GM19397 (cell line): ENCODE measurements around the gene DAO.
"Not testable (repeated sequence)": the region's sequence is repeated elsewhere in the genome, so short reads cannot be mapped to it uniquely, and the experiment has no call there.

ENCODE experiments used
- ATAC-seq: cut with Tn5 transposase; IDR thresholded peaks from one replicate; pipeline ENCODE4 v1.9.1; 2021; ENCODE audit warnings: mild to moderate bottlenecking, moderate library complexity; ENCODE audit not compliant: unreplicated experiment

The DAO gene

DNA sequence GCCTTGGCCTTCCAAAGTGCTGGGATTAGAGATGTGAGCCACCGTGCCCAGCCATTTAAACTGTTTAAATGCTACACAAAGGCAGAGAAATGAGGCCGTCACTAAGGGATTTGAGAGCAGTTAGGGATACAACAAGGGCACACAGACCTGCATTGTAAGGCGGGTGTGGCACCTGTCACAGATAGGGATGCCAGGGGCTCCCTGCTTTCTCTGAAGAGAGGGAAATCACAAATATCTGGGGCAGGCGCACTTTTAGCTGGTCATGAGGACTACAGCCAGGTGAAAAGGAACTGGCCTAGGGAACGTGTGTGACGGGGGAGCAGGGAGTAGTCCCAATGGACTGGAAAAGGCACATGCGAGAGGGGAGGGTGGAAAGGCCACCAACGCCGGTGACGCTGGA lies 32.2 kb upstream of the DAO start:
- no peak for ATAC-seq

DNA sequence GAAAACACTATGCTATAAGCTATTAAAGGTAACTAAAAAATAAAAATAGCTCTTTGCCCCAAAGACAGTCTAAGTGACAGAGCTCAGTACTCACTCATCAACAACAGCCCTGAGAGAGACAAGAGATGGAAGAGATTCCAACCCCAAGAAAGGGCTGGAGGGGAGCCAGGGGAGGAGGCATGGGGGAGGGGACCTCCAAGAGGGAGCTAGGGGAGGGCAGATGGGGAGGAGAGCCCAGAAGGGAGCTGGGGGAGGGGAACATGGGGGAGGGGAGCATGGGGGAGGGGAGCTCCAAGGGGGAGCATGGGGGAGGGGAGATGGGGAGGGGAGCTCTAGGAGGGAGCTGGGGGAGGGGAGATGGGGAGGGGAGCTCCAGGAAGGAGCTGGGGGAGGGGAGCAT lies 30.2 kb upstream of the DAO start:
- ATAC-seq = no peak

DNA sequence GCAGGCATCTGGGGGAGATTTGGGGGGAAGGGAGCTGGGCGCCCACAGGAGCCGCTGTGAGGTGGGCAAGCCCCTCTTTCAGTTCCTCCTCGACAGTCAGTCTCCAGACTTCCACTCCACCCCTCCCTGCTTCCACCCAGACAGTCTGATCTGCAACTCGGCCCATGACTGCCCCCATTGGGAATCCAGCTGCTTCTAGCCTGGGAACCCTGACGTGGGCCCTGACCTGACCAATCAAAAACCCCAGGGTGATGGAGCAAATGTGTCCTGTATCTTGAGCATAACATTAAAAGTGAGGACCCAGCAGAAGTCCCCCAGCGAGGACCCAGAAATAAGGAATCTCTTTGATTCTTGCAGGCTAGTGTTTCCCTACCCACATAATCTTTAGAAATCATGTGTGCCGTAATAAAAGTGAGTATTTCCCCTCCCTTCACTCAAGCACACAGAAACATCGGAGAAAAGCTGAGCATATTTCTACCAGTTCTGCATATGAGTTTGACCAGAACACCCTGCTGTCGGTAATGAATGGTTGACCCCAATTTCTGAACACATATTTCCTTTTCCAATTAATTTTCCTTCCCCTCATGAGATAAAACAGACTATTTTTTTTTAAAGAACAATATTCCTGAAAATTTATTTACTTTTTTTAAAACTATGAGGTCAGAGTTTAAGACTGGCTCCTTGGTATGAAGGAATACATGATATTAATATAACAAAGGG lies 28.9 kb upstream of the DAO start:
- ATAC-seq = peak; percentile 64

DNA sequence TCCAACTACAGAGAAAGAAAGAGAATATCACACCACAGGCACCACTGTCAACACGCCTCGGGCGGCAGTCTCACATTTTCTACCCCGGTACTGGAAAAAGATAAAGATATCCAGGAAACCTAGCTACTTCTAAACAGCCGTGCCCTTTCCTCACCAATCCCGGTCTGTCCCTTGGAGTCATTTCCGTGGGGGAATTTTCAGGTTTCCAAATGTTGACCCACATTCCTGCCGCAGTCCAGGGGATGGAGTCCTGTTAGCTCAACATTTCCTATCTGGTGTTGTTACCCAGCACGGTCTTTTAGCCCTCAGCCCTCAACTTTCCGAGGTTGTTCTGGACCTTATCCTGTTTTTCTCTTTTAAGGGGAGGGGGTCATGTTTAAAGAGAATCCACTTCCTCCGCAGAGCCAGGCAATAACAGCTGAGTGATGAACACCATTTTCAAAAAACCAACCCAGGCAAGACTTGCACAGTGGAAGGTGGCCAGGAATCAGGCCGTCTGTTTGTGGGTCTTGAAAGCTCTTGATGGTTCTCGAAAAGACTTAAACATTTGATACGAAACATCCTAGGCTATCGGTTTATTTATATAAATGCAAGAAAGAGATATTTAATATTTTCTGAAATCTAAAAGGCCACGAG lies 27.1 kb upstream of the DAO start:
- no peak for ATAC-seq

DNA sequence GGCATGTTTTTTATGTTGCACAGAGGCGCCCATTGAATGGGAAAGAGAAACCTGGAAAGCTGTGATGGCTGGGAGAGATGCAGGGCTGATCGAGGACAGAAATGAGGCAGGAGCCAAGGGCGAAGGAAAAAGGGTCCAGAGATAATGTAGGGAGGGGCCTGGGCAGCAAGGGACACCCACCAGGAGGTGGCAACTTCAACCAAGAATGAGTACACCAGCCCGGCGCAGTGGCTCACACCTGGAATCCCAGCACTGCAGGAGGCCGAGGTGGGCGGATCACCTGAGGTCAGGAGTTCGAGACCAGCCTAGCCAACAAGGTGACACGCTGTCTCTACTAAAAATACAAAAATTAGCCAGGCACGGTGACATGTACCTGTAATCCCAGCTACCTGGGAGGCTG lies 26.5 kb upstream of the DAO start:
- no peak for ATAC-seq

DNA sequence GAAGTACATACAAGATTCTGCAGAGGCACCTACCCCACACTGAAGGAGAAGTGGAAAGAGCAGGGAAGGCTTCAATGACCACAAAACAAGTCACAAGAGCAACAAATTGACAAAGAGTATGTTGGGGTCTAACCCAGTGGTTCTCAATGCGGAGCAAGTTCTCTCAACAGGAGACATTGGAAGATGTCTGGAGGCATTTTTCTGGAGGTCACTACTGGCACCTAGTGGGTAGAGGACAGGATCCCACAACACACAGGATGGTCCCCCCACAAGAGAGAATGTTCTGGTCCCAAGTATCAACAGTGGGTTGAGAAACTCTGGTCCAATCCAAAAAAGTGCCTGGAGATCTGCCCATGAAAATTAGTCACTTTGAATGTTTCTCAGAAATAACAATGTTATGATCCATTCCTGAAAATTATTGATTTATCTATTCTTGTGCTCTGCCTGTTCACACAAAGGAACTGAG lies 25.9 kb upstream of the DAO start:
- no peak for ATAC-seq

DNA sequence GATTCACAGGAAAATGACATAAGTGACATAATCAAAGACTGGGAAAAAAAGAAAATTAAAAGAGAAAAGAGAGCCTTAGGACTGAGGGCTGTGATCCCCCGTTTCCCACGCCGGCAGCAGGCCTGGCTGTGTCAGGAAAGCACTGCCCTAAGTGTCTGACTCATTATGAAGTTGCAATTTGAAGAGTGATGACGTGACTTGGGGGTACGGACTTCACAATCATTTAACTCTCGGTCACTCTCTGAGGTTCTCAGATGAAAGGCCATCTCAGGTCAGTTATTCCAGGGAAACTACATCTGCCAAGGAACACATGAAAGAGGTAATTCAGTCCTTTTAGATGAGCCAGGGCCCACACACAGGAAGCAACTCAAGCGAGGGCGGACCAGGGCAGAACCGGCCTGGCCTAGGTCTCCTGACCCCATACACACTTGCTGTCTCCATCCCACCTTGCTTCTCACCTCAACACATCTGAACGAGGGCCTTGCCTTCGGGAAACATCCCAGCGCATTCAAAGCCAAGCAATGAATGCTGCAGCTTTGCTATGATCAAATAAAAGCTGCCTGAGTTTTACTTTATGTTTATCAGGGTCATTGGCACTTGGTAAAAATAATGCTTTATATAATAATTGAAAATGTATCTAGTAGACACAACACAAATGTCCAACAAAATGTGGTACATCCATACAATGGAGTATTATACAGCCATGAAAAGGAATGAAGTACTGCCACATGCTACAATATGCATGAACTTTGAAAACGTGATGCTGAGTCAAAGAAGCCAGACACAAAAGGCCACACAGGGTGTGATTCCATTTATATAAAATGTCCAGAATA lies 25.2 kb upstream of the DAO start:
- no peak for ATAC-seq

DNA sequence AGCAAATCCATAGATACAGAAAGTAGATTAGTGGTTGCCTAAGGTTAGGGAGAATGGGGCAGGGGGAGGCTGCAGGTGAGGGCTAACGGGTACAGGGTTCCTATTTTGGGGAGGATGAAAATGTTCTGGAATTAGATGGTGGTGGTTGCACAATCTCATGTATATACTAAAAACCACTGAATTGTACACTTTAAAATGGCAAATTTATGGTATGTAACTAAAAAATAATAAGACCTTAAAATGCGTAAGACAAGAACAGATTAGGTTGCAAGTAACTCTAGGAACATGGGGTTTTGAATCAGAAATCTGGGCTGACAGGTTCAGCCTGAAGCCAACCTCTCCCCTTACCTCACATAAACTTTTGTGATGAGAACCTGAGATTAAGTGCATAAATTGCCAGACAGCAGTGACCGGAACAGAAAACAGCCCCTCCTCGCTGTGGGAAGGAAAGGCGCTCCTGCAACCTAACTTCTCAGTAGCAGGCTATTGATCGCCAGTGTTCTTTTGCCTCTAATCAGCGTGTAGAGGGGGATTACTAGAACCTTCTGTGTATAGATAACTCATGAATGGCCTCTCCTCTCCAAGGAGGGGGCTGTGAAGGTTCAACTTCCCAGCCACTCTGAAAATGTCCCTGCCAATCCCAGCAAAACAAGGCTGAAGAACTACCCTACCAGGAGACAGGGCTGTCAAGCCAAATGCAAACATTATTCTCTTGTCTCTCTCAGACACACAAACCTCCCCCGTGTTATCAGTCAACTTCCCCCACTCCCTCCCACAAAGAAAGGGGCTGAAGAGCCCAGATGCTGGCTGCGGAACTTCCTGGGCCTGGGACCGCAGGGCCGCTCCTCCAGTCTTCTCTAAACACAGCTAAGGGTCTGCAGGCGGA lies 24.4 kb upstream of the DAO start:
- no peak for ATAC-seq

DNA sequence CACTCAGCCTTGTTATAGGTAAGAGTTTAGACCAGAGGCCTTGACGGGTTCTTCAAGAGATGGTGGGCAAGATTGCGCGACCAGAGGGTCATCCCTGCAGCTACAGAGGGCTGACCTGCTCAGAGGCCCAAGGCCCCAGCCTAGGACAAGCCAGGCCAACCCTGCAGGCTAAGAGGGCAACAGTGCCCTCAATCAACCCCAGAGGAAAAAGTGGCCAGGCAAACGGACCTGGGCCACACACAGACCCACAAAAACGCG lies 23.8 kb upstream of the DAO start:
- no peak for ATAC-seq

DNA sequence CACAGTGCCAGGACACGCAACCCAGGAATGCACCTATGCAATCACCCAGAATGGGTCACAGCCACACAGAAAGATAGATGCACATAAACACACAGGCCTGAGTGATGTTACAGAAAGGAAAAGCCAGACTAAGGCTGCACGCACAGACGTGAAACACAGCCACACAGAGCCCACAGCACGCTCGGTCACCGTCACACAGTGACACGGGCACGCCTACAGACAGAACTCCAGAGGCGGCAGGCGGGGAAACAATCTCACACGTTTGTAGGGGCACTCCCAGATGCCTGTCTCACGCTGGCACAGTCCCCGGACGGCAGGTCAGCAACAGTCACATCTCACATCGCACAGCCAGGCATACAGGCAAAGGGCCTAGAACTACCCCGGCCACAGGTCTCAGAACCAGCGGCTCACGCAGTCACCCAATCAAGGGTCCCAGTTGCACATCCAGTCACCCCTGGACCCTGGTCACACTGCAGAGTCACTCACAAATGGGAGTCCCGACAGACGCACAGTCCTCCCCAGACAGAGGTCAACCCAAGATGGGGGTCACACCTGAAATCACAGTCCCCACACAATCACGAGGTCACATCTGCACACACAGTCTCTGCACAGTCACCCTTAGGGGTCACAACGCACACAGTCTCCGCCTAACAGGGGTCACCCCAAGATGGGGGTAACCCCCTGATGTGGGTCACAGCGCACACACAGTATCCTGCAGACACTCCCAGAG lies 23.3 kb upstream of the DAO start:
- peak; percentile 16 for ATAC-seq

DNA sequence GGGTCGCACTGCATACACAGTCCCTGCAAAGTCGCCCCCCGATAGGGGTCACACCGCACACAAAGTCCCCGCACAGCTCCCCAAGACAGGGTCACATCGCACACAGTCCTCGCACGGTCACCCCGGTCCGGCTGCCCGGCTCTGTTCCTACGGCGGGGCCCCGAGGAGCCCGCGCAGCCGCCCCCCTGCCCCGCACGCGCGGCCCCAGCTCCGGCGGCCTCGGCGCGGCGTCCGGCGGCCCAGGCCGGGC lies 22.8 kb upstream of the DAO start:
- ATAC-seq = no peak

DNA sequence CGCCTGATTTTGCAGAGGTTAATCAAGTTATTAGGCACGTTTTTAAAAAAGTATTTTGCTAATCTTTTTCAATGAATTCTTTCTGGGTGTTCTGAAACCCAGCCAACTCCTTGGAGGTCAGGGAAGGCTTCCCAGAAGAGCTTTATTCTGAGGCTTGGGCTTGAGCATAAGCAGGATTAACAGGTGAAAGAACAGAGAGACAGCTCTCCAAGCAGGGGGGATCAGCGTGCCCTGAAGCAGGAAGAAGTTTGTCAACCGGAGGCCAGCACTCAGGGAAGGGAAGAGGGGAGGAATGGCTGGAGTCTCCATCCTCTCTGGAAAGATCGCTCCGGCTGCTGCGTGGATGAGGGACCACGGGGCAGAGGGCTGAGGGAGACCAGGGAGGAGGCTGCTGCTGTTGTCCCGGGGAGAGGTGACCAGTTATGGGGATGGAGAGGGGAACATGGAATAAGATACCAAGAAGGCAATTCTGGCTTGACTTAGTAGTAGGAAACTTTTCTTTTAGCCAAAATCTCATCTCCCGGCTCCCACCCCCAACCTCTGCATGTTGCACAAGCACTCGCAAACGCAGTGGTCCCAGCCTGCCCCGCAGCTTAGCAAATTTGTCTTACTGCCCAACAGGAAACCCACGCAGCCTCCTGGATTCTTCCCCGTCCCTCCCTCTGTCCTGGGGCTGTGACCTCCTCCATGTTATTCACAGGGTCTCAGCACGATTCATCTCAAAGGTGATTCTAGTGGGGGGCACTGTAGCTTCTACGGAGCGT lies 21.4 kb upstream of the DAO start:
- ATAC-seq = no peak

DNA sequence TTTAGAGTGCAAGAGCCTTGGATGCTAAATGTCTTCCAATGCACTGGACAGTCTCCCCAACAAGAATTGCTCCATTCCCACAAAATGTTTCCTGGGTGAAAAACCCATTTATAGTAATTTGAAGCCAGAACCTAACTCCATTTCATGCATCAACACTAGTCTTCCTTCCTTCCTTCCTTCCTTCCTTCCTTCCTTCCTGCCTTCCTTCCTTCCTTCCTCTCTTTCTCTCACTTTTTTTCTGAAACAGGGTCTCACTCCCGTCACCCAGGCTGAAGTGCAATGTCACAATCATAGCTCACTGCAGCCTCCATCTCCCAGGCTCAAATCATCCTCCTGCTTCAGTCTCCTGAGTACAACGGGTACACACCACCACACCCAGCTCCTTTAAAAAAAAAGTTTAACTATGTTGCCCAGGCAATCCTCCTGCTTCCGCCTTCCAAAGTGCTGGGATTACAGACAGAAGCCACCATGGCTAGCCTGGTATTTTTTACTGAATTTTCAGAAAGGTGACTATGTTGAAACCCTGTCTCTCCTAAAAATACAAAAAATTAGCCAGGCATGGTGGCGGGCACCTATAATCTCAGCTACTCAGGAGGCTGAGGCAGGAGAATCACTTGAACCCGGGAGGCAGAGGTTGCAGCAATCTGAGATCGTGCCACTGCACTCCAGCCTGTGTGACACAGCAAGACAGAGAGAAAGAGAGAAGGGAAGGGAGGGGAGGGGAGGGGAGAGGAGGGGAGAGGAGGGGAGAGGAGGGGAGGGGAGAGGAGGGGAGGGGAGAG lies 20.6 kb upstream of the DAO start:
- ATAC-seq = not testable (repeated sequence)

DNA sequence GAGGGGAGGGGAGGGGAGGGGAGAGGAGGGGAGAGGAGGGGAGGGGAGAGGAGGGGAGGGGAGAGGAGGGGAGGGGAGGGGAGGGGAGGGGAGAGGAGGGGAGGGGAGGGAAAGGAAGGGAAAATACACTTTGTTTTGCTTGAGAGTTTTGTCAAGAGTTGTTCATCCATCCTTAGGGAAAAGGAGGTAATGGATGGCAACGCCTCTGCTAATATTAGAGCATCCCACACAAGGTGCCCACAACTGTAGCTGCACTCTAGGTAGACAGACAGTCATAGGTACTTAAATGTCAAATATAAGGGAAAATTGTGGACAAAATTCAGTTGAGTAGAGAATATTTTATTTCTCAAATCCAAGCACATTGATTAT lies 20.0 kb upstream of the DAO start:
- ATAC-seq = no peak

DNA sequence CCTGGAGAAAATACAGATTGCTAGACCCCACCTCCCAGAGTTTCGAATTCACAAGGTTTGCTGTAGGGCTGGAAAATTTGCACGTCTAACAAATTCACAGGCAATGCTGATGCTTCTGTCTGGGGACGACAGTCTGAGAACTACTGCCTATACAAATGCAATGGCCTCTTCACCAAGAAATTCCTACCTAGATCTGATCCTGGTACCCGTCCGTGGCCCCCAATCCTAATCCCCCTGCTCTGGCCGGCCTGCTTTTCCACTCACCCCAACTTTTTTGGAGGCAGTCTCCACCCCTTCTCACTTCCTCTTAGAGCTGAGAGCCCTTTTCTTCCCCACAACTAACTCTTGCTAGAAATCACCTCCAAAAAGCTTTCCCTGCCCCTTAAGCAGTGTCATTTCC lies 19.4 kb upstream of the DAO start:
- no peak for ATAC-seq

DNA sequence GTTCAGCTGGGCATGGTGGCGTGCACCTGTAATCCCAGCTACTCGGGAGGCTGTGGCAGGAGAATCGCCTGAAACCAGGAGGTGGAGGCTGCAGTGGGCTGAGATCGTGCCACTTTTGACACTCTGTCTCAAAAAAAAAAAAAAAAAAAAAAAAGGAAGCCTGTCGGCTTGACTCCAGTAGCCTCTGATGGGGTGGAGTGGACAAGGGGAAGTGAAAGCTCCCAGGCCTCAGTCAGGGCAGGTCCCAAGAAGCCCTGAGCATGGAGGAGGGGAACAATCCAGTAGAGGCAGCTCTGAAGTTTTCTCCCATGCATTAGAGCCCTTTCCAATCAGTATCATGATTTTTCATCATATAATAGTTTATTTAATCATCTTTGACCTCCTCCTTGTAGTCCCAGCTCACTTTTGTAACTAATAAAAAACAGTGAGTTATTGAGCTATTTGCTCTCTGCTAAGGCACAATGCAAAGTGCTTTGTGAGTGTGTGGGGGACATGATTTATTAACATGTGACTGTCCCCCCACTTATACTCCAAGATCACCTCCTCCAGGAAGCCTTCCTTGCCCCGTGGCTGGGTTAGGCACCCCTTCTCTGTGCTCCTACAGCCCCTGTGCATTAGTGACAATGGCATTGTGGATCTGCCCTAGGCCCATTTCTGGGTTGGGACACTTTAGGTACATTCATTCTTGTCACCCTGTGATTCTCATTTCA lies 17.9 kb upstream of the DAO start:
- ATAC-seq = peak; percentile 33

DNA sequence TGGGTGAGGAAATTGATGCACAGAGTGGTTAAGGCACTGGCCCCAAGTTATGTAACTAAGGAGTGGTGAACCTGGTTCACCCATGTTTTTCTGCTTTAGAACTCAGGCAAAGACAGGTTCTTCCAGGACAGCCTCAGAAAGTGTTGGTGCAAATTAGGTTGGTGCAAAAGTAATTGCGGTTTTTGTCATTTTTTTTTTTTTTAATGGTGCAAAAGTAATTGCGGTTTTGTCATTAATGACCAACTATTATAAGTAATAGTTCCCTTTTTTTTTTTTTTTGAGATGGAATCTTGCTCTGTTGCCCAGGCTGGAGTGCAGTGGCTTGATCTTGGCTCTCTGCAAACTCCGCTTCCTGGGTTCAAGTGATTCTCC lies 17.3 kb upstream of the DAO start:
- ATAC-seq = no peak

DNA sequence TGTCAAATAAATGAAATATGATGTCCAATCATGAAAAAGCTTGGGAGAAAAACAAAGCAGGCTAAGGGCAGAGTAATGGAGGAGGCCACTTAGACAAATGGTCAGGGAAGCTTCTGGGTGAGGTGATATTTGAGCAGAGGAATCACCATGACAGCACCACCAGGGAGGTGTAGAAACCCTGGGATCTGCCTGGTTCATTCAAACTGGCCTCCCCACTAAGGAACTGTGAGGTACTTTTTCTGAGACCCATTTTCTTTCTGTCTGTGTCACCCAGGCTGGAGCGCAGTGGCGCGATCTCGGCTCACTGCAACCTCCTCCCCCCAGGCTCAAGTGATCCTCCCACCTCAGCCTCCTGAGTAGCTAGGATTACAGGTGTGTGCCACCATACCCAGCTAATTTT lies 14.7 kb upstream of the DAO start:
- no peak for ATAC-seq

DNA sequence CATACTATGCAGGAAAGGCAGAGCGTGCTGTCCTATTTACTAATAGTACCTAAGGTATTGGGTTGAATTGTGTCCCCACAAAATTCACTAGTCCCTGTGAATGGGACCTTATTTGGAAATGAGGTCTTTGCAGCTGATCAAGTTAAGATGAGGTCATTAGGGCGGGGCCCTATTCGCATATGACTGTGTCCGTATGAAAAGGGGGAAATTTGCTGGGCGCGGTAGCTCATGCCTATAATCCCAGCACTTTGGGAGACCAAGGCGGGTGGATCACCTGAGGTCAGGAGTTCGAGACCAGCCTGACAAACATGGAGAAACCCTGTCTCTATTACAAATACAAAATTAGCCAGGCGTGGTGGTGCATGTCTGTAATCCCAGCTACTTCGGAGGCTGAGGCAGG lies 13.8 kb upstream of the DAO start:
- not testable (repeated sequence) for ATAC-seq
